GM12874 (cell line): ENCODE results near the gene SCAPER.

Experiments used
- CTCF ChIP-seq: IDR thresholded peaks from 2 replicates; pipeline ENCODE4 v1.5.1; 2011; ENCODE audit warnings: low read depth, mild to moderate bottlenecking, control low read depth, low read length, moderate library complexity; ENCODE audit not compliant: insufficient read depth

SCAPER gene

DNA sequence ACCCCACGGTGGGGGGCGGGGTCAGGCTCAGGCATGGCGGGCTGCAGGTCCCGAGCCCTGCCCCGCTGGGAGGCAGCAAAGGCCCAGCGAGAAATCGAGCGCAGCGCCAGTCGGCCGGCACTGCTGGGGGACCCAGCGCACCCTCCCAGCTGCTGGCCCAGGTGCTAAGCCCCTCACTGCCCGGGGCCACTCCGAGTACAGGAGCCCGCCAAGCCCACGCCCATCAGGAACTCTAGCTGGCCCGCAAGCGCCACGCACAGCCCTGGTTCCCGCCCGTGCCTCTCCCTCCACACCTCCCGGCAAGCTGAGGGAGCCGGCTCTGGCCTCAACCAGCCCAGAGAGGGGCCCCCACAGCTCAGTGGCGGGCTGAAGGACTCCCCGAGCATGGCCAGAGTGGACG, 29.2 kb downstream of the SCAPER start:
- TF ChIP-seq CTCF = no peak

GRCh38 chr15:76871930-76872329, 33.2 kb downstream of the SCAPER start:
- no peak for TF ChIP-seq CTCF

DNA sequence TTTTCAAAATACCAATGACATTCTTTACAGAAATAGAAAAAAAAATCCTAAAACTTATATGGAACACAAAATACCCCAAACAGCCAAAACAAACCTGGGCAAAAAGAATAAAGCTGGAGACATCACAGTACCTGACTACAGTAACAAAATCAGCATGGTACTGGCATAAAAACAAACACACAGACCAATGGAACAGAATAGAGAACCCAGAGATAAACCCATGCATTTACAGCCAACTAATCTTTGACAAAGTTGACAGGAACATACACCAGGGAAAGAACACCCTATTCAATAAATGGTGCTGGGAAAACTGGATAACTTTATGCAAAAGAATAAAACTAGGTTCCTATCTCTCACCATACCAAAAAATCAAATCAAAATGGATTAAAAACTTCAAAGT, 36.4 kb downstream of the SCAPER start:
- no peak for TF ChIP-seq CTCF

DNA sequence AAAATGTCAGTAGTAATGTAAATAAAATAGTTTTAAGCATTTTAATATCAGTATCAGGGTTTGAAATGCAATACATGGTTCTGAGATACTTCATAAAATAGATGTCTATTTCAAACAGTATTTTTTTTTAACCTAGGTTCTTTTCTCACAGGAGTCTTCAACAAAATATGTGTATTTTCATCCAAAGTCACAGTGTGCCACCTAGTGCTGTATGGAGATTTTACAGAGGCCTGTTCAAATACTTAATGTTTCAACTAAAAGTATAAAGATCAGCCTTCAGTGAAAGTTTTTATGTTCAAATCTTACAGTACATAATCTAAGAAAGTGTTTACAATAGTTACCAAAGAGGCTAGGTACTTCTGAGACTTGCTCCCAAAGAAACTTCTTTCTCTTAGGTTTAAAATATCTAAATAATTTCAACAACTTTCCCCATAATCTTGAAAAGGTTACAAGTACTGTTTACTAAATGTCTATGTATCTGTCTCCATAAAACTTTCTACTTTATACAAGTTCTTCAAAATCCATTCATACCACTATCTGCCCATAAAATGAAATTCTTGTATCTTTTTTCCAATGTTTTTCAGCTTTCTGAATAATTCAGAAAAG, 38.3 kb downstream of the SCAPER start:
- TF ChIP-seq CTCF = peak; percentile 22; the same call in 1 of the 2 replicates

DNA sequence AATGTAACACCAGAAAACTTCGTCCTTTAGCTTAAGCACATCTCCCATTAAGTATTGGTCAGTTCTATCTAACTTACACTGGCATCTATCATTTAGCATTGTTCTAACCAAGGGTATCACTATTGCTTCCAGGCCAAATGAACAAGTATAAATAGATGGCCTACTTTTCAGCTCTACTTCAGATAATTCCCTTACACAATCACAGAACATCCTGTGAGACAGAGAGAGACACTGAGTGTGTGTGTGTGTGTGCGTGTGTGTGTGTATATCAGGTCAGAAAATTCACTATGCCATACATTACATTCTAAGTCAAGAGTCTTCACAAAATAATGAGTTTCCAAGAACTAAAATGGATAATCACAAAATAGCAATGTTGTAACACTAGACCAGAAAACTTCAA, 39.1 kb downstream of the SCAPER start:
- no peak for TF ChIP-seq CTCF

DNA sequence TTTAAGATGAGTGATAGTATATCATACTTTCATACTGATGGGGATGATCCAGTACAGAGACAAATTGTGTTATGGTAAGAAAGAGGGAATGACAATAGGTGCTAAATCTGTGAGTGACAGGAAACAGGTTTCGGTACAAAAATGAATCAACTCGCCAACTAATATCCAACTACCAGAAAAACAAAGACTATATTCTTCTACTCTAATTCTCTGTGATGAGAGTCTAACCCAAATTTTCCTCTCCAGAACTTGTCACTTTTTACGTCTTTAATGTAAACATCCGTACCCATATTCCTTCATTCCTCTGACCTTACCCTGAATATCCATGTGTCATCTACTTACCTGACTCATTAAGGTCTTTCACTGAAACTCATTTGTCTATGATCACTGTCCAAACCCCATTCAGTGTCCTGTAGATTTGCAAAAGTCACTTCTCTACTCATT, 39.6 kb downstream of the SCAPER start:
- no peak for TF ChIP-seq CTCF

GRCh38 chr15:76864586-76864985, 40.6 kb downstream of the SCAPER start:
- TF ChIP-seq CTCF = no peak
